DMS 273 (cell line): ENCODE results near the gene FBXL20.
"Not testable (repeated sequence)": the region's sequence is repeated elsewhere in the genome, so short reads cannot be mapped to it uniquely, and the experiment has no call there.

Source experiments
- DNase-seq: peaks from one replicate; lab custom pipeline; 2025; ENCODE audit not compliant: unreplicated experiment; lab: John Stamatoyannopoulos, UW

Gene FBXL20

DNA sequence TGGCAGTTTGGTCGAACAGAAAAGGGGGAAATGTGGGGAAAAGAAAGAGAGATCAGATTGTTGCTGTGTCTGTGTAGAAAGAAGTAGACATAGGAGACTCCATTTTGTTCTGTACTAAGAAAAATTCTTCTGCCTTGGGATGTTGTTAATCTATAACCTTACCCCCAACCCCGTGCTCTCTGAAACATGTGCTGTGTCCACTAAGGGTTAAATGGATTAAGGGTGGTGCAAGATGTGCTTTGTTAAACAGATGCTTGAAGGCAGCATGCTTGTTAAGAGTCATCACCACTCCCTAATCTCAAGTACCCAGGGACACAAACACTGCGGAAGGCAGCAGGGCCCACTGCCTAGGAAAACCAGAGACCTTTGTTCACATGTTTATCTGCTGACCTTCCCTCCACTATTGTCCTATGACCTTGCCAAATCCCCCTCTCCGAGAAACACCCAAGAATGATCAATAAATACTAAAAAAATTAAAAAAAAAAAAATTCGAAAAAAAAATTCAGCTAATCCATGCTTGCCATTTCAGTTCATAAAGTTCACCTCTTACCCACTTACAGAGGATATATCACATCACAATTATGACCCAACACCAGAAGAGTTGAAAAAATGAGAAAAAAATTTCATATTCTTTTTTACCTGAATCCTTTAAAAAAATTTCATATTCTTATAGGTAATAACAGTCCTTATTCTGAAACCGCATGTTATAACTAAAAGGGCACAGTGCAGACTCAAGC is 67.2 kb downstream of the FBXL20 start:
- not testable (repeated sequence) for DNase-seq

GRCh38 chr17:39332092-39332491 is 69.3 kb downstream of the FBXL20 start:
- no peak for DNase-seq

- no peak for DNase-seq
These were observed 72.6 kb downstream of the FBXL20 start for GRCh38 chr17:39328815-39329214.

DNA sequence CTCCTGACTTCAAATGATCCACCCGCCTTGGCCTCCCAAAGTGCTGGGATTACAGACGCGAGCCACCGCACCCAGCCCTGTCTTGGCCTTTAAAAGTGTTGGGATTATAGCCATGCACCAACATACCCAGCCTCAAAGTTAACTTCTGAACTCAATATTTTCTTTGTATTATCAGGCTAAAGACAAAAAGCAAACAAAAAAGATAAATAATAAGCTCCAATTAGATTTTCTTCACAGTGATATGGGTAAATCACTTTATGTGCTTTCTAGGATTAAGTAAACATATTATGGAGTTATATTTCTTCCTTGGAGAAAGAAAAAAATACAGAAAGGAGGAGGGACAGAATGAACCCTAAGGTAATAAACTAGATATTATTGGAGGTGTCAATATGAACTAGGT is 74.3 kb downstream of the FBXL20 start:
- no peak for DNase-seq

DNA sequence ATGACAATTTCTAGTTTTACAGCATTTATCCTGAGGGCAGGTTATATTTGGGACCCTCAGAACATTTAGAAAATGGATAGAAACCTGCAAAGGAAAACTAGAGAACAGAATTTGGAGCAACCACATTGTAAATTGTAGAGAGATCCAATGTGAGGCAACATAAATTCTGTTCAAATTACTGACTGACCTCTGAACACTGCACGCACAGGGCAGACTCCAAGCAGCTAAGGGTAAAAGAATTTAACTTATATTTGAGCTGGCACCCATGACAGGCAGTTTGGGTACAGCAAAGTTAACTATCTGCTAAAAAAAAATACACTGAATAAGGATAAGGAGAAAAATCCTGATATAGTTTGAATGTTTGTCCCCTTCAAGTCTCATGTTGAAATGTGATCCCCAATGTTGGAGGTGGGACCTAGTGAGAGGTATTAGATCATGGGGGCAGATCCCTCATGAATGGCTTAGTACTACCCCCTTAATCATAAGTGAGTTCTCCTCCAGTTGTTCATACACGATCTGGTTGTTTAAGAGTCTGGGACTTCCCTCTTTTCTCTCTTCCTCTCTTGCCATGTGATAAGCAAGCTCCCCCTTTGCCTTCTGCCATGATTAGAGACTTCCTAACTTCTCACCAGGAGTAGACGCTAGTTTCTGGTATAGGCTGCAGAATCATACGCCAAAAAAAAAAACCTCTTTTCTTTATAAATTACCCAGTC is 75.7 kb downstream of the FBXL20 start:
- DNase-seq = no peak

DNA sequence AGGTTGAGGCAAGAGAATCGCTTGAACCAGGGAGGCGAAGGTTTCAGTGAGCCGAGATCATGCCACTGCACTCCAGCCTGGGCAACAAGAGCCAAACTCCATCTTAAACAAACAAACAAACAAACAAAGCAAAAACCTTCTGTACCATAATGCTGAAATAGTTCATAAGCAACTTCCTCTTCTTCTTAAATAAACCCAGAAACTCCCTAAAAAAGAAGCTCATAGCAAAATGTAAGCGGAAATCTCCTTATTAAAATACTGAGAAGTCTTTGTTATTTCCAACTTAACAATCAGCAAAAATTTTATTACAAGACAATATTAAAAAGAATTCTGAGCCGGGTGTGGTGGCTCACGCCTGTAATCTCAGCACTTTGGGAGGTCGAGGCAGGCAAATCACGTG is 82.8 kb downstream of the FBXL20 start:
- DNase-seq = no peak

DNA sequence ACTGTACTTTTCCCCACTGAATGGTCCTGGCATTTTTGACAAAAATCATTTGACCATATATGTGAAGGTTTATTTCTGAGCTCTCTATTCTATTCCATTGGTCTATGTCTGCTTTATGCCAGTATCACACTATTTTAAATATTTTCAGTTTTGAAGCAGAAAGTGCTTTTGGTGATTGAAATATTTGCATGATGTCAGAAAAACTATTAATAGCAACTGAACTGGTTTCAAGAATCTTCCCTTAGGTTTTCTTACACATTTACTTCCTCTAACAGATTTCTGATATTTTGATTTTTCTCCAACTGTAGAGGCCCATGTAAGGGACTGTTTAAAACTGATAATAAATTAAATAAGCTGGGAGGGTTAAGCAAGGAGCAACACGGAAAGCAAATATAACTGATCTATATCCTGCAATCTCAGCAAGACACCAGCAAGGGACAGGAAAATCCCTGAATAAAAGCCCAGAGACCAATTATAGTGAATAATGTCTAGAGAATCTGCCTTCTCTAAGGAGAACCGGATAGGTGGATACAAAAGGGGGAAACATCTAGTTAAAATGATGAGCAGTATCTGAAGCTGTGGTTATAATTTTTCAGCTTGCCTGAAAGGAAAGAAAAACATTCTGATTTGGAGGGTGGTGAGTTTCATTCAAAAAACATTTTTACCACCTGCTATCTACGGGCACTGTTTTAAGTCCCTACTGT is 94.8 kb downstream of the FBXL20 start:
- no peak for DNase-seq

DNA sequence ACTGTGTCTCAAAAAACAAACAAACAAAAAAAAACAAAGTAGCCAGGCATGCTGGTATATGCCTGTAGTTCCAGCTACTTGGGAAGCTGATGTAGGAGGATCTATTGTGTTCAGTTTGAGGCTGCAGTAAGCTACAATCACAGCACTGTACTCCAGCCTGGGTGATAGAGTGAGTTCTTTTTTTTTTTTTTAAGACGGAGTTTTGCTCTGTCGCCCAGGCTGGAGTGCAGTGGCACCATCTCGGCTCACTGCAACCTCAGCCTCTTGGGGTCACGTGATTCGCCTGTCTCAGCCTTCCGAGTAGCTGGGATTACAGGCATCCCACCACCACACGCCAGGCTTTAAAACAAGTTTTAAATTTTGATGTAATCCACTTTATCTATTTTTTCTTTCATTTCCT is 95.4 kb downstream of the FBXL20 start:
- no peak for DNase-seq

GRCh38 chr17:39304188-39304587 is 97.2 kb downstream of the FBXL20 start:
- no peak for DNase-seq

DNA sequence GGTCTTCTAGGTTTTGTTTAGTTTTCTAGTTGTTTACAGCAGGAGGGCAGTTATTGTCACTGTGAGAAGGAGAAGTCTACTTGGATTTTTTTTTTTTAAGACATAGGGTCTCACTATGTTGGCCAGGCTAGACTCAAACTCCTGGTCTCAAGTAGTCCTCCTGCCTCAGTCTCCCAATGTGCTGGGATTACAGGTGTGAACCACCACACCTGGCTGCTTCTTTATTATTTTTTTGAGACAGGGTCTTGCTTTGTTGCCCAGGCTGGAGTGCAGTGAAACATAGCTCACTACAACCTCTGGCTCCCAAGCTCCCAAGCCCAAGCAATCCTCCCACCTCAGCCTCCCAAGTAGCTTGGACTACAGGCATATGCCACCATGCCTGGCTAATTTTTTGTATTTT is 107.4 kb downstream of the FBXL20 start:
- DNase-seq = no peak

- not testable (repeated sequence) for DNase-seq
These were observed 108.9 kb downstream of the FBXL20 start for GRCh38 chr17:39292546-39292945.

DNA sequence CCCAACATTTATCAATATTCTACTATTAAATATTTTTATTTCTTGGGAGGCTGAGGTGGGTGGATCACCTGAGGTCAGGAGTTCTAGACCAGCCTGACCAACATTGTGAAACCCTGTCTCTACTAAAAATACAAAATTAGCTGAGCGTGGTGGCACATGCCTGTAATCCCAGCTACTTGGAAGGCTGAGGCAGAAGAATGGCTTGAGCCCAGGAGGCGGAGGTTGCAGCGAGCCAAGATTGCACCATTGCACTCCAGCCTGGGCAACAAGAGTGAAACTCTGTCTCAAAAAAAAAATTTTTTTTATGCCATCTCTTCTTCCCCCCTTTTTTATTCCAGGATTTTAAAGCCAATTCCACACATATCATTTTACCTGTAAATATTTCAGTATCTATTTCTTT is 114.9 kb downstream of the FBXL20 start:
- not testable (repeated sequence) for DNase-seq

GRCh38 chr17:39284685-39285084 is 116.7 kb downstream of the FBXL20 start:
- no peak for DNase-seq

DNA sequence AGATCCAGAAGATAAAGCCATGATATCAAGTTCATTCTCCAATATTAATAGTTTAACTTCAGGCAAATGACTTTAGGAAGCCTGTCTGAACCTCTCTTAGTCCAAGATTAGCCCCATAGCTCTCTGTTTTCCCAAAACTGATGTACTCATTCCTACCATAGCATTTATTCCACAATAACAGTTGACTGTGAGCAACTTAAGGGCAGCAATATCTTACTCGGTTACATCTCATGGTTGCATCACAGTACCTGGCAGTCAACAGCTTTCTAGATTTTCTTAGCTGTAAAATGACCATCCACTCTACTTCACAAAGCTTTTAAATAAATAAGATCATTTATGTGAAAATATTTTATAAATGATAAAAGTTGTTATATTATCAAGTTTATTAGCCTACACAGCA is 117.5 kb downstream of the FBXL20 start:
- no peak for DNase-seq

DNA sequence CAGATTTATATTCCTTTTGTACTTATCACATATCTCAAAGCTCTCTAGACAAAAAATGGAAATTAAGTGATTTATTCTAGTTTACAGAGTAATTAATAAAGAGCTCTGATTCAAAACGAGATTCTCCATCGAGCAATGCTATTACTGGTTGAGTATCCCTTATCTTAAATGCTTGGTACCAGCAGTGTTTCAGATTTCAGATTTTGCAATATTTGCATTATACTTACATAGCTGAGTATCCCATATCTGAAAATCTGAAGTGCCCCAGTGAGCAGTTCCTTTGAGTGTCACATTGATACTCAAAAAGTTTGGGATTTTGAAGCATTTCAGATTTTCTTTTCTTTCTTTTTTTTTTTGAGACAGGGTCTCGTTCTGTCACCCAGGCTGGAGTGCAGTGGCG is 118.3 kb downstream of the FBXL20 start:
- DNase-seq = no peak

GRCh38 chr17:39281806-39282205 is 119.6 kb downstream of the FBXL20 start:
- peak; percentile 21 for DNase-seq

GRCh38 chr17:39278246-39278645 is 123.2 kb downstream of the FBXL20 start:
- not testable (repeated sequence) for DNase-seq

GRCh38 chr17:39277110-39277509 is 124.3 kb downstream of the FBXL20 start:
- no peak for DNase-seq

- no peak for DNase-seq
These were observed 125.3 kb downstream of the FBXL20 start for GRCh38 chr17:39276113-39276512.

- no peak for DNase-seq
These were observed 129.9 kb downstream of the FBXL20 start for GRCh38 chr17:39271546-39271945.

DNA sequence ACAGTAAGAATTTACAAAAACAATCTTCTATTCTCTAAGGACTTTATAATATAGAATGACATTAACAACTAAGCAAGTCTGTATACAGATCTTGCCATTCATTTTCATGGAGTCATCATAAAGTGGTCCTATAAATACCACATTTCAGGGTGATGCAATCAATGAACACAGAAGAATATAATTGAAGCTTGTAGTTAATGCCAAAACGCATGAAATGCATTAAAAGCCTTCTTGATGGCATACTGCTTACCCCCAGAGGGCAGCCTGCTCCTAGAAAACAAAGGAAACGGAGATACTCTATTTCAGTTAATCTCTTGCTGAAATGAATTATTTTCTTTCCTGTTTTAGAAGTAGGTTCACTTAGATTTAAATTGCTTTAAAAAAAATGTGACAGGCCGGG is 130.5 kb downstream of the FBXL20 start:
- DNase-seq = peak; percentile 50

- no peak for DNase-seq
These were observed 137.3 kb downstream of the FBXL20 start for GRCh38 chr17:39264119-39264518.
